Hindlimb muscle (tissue), 1 donor: ENCODE measurements around the gene SMO. TPM values are rescaled to one million over a fixed set of nuclear protein-coding genes. Genes with fewer than 3 reads are reported as not detected.

Experiments
- DNase-seq: peaks from one replicate; pipeline ENCODE4 v3.0.0-alpha.2; 2013
- polyA plus RNA-seq: library from polyadenylated mRNA; unstranded; fragments of 120-200 nt; gene quantifications from one replicate; pipeline ENCODE4 v1.2.1, GENCODE V29; 2013; ENCODE audit not compliant: insufficient read length

The SMO gene
- polyA plus RNA-seq, result 39.7 TPM

DNA sequence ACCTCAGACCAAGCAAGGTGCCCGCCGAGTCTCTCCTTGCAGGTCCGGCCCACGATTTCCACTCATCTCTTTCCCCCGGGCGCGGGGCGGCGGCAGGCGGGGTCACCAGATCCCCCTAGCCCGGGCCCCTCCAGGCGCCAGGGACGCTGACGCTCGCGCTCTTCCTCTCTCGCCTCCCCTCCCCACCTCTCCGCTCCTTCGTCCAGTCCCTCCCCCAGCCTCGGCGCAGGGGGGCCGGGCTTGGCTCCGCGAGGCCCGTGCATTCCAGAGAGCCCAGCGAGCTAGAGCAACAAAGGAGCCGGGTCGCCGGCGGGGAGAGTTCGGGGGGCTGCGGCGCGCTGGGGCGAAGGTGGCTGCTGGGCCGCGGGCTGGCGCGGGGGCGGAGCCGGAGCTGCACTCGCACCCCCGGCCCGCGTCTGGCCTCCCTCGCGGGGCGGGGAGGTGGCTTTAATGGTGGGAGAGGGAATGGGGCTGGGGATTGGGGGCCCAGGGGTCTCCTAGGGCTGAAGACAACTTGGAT lies at the start of gene SMO:
TSS of gene SMO (plus strand) at position 262 of the 520 bp plus-strand sequence. CDS start 519 bp downstream, outside the sequence.
- DNase-seq, result peak; percentile 89

DNA sequence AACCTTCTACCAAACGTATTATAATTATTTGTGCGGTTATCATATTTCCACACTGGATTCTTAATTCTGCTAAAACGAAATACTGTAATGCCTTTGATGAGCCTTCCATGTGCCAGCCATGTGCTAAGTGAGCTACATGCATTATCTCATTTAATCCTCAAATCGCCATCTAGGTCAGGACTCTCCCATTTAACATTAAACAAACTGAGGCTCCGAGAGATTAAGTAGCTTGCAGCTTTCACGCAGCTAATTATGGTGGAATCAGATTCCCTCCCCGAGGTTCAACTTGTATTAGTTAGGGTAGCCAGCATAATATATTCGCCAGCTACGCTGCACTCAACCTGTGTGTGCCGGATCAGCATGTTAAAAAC lies 44.7 kb upstream of the SMO start:
- no peak for DNase-seq

- DNase-seq, result peak; percentile 62
These were observed 44.2 kb upstream of the SMO start, which contains the start of gene TSPAN33 for GRCh38 chr7:129144095-129144833. TSPAN33 (plus strand) TSS chr7:129144707; CDS start chr7:129144981, 274 bp downstream.

DNA sequence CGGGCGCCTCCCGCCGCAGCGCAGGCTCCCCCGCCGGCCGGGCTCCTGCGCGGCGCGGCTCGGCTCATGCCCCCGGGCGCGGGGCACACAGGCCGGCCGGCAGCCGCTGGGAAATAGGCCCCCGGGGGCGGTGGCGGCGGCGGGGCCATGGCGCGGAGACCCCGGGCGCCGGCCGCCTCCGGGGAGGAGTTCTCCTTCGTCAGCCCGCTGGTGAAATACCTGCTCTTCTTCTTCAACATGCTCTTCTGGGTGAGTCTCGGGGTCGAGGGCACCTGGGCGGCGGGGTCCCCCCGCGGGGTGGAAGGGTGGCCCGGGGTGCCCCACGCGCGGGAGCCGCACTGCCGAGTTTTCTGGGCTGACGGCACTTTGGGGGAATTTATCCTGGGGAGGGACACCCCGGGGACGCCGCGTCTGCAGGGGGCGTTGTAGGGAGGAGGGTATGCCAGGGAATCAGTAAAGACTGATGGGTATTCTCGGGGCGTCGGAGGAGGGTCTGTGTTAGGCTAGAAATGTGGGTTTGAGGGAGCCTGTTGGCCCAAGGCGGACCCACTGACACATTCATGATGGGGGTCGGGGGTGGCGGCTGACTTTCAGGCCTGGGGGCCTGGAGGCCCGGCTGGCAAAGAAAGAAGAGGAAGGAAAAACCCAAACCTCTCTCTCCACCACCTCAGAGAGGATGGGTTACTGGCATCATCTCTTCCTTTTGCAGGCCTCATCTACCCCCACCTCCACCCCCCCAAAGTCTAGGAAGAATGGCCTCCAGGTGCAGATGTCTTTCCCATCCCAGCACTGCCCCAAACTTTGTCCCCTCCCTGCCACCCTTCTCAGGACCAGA lies 43.4 kb upstream of the SMO start:
- DNase-seq, result no peak

- DNase-seq, result no peak
These were observed 42.0 kb upstream of the SMO start for GRCh38 chr7:129146237-129146979.

GRCh38 chr7:129147731-129148130 lies 40.7 kb upstream of the SMO start:
- no peak for DNase-seq

GRCh38 chr7:129149511-129149910 lies 38.9 kb upstream of the SMO start:
- DNase-seq, result no peak

DNA sequence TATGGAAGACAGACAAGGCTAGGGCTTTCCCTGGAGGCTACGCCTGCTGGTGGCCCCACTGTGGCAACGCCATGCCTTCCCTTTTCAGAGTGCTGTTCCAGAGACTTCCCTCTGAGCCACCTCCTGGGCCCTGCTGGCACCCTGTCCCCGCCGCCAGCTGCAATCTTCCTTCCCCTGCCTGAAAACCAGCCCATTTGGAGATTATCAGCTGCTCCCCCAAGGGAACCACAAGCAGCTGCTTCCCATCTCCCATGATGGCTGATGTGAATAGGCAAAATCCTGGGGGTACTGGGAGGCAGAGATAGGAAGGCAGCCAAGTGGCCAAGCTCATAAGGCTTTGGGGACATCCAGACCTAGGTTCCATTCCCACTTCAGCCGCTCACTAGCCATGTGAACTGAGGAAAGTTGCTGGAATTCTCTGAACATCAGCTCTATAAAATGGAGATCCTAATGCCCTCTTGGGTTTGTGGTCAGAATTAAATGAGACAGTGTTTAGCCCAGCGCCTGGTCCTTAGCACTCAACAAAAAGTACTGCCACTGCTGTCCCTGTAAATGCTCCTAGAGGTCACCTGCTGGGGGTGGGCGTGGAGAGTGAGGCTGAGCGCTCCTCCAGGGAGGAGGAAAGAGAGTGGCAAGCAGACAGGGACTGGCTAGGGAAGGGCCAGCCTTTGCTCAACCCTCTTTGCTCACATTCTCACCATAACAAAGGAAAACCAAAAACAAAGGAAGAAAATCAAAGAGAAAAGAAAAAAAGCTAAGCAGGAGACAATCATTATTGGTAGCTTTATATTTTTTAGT lies 38.0 kb upstream of the SMO start:
- DNase-seq, result no peak

DNA sequence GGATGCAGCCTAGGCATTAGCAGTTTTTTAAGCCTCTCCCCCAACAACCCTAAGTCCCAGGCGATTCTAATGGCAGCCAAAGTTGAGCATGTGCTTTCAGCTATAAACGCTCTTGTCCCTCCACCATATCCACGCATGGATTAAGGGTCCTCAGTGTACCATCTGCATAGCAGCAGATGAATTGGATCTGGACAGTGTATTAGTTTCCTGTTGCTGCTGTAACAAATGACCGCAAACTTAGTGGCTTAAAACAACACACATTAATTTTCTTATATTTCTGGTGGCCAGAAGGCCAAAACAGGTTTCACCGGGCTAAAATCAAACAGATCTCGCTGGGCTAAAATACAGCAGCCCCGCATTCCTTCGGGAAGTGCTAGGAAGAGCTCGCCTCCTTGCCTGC lies 30.8 kb upstream of the SMO start:
- no peak for DNase-seq

DNA sequence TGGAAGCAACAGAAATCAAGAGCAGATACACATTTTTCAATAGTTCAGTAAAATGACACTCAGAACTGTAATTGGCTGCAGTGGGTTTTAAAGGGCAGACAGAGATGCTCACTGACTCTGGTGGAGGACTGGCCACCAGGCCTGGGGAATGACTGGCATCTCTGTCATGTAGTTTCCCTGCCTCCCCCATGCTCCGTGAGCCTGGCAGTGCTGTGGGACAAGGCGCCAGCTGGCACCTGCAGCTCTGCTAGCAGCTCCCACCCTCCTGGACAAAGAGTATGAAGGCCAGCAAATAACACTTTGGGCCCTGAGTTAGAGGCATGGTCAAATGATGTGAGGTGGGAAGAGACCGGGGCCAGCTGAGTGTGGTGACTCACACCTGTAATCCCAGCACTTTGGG lies 28.9 kb upstream of the SMO start:
- DNase-seq, result no peak

- no peak for DNase-seq
These were observed 28.1 kb upstream of the SMO start for GRCh38 chr7:129160161-129160905.

DNA sequence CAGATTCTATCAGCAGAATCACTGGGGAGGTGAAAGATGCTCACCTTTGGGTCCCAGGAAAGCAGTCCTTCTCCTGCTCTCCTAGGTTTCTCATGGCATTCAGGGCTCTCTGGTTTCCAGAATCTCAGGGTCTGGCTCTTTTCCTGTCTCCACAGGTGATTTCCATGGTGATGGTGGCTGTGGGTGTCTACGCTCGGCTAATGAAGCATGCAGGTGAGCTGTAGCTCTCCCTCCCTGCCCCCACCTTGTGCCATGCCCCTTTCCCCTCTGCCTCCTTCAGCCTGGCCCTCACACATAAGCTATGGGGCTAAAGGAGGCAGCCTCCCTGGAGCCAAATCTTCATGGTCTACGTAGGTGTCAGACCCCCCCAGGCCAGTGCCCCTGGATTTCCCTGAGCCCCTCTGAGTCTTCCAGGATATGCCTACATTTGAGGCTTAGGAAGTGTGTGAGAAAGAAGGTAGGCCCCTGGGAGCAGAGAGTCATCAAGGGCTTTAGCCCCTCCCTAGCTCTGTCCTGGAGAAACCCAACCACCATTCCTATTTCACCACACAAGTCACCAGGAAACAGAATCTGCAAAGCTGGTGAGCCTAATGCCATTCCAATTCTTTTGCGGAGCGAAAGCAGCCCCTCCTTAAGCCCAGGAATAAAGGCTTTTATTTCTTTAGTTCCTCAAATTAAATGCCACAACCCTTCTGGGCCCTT lies 26.8 kb upstream of the SMO start:
- no peak for DNase-seq

DNA sequence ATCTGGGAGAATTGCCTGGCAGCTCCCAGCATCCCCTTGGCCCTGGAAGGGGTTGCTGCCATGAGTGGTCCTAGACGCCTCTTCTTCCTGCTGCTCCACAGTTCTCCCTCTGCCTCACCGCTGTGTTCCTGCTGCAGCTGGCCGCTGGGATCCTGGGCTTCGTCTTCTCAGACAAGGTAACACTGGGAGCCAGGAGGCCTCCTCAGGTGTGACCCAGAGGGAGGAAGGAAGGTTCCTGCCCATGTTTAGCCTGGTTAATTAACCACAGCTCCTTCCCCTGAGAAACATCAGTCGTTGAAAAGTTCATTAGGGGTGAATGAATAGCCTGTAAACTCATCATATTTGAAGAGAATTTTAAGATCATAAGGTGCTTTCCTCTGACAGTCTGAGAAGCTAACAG lies 25.7 kb upstream of the SMO start:
- no peak for DNase-seq

GRCh38 chr7:129163875-129164544 lies 24.4 kb upstream of the SMO start:
- DNase-seq, result peak; percentile 63

DNA sequence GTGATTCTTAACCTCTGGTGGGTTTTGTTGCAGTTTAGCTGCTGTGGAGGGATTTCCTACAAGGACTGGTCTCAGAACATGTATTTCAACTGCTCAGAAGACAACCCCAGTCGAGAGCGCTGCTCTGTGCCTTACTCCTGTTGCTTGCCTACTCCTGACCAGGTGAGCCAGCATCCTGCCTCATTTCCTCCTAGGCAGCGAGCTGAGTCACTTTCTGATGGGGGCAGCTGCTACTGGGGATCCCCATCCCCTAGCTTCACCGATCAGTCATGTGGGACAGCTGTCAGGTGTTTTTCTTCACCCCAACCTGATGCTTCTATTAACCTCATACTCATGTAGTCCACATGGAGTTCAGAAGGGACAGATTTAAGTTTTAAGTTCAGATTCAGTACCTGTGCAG lies 21.7 kb upstream of the SMO start:
- no peak for DNase-seq

DNA sequence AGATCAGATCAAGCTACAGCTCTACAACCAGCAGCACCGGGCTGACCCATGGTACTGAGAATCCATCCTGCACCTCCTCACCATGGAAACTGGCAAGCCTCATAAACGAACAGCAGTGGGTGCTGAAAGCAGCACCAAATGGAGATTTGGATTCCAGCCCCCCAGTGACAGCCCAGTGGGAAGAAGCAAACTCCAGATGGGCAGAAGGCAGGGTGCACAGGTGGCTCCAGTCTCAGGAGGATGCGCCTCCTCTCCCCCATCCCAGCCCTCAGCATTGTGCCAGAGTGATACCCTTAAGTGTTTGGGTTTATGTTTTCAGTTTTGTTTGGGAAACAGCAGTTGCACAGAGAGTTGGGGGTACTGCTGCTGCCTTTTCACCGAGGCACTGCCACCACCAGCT lies 20.6 kb upstream of the SMO start:
- no peak for DNase-seq

DNA sequence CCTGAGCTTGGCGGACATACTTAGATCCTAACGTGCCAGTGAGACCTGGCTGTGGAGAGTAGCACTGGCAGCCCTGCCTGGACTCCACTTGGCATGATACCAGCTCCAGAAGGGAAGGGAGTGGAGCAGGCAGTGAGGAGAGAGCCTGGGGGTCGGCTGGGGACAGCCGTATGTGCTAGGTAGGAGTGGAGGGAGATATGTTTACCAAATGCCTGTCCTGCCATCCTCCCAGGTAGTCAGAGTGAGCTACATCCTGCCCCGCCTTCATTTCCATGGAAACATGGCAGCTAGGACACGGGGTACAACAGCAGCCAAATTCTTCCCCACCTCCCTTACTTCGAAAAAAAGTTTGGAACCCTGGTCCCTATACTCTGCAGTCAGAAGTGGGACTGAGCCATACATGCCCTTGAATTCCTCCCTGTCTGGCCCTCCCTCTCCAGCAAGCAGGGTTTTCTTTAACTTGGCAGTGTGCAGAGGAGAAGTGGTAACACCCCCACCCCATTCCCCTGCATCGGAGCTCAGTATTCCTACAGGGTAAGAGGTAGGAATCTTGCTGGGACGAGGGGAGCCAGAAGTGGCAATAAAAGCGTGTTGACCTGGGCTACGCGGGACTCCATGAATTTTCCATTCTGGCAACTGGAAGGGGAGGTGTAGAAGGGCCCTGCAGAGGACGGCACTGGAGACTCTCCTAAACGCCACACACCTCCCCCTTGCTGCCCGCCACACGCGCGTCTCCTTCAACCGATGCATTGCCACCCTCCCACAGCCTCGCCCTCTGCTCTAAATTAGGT lies 20.0 kb upstream of the SMO start:
- DNase-seq, result peak; percentile 42

- peak; percentile 75 for DNase-seq
These were observed 19.2 kb upstream of the SMO start for GRCh38 chr7:129169171-129169671.
